Duodenal mucosa (tissue), 2 donors: Measurements from ENCODE around the gene NRN1L.
A peak's percentile ranks its signal among the peaks of the same experiment; 100 is the strongest.

Experiments used
- H3K27ac ChIP-seq: one replicate; pipeline ENCODE4 v1.7.0; 2013; ENCODE audit warnings: low read depth, low read length
- H3K27me3 ChIP-seq, 2 donors: one replicate each; pipeline ENCODE4 v1.7.0; 2013; ENCODE audit warnings: low read length in 2 of 2, control low read depth in 1 of 2; ENCODE audit not compliant: insufficient read depth in 2 of 2, control insufficient read depth in 1 of 2
- H3K36me3 ChIP-seq, 2 donors: one replicate each; pipeline ENCODE4 v1.7.0; 2013; ENCODE audit warnings: low read length in 2 of 2, control low read depth in 1 of 2; ENCODE audit not compliant: insufficient read depth in 2 of 2, control insufficient read depth in 1 of 2
- H3K4me1 ChIP-seq, 2 donors: one replicate each; pipeline ENCODE4 v1.7.0; 2013; ENCODE audit warnings: low read length in 2 of 2, control low read depth in 1 of 2; ENCODE audit not compliant: insufficient read depth in 2 of 2, control insufficient read depth in 1 of 2
- H3K4me3 ChIP-seq, 2 donors: one replicate each; pipeline ENCODE4 v1.7.0; 2013; ENCODE audit warnings: low read length in 2 of 2, low read depth in 1 of 2
- H3K9ac ChIP-seq, 2 donors: one replicate each; pipeline ENCODE4 v1.7.0; 2013; ENCODE audit warnings: low read length in 2 of 2, low read depth in 1 of 2
- H3K9me3 ChIP-seq, 2 donors: one replicate each; pipeline ENCODE4 v1.7.0; 2013; ENCODE audit warnings: low read length in 2 of 2, control low read depth in 1 of 2; ENCODE audit not compliant: control insufficient read depth in 1 of 2

Gene NRN1L

GRCh38 chr16:67846063-67846319 is 38.7 kb upstream of the NRN1L start:
- Histone ChIP-seq H3K9me3 (no peaks in the 10 kb centered on the region), H3K4me3 (peak overlapping the region; percentile 81 to 88), H3K27ac (peak overlapping the region; percentile 82), H3K9ac (peak overlapping the region; percentile 76 to 81), H3K36me3 (no peaks in the 10 kb centered on the region), H3K27me3 (no peaks in the 10 kb centered on the region), H3K4me1 (peaks cover 38 to 50% of the 10 kb centered on the region in 2 donors)

DNA sequence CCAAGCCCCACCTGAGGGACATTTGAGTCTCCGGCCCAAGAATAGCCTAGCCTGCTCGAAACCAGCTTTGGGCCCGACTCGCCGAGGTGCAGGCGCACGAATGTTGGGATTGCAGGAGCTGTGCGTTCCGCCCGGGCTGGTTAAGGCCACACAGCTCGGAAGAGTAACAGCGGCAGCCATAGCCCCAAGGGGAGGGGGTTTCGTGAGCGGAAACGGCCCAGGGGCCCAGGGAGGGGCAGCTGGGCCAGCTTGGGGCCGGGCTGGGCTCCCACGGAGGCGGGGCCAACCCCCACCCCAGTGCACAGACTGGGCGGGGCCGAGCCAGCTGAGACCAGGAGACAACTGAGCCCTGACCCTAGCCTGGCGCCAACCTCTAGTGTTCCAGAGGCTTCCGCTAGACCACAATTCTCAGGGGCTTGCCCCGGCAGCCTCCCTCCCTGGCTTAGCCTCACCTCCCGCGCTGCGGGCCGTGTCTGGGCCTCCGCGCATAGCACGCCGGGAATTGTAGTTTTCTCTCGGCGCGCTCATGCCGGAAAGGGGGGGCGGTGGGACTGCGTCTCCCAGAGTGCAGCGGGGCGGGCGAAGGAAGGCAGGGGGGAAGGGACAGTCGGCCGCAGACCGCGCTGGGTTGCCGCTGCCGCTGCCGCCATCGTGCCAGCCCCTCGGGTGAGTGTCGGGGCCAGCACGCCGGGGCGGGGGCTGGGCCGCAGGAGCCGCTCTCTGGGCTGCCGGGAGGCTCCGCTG is 38.2 kb upstream of the NRN1L start, which contains the start of gene NUTF2:
NUTF2 (plus strand) TSS at position 614 of the 744 bp plus-strand sequence. CDS start 18,198 bp downstream, outside the sequence.
- peak within 1 kb of the TSS; percentile 81 to 88 for H3K4me3 ChIP-seq
- peak within 1 kb of the TSS; percentile 82 for H3K27ac ChIP-seq
- no peaks in the 10 kb centered on the region for H3K9me3 ChIP-seq
- peak within 1 kb of the TSS; percentile 81 for H3K9ac ChIP-seq
- H3K4me1 ChIP-seq, result peaks cover 38 to 49% of the 10 kb centered on the region in 2 donors
- no peaks in the 10 kb centered on the region for H3K36me3 ChIP-seq
- H3K27me3 ChIP-seq, result no peaks in the 10 kb centered on the region

- Histone ChIP-seq H3K27me3 (no peaks in the 10 kb centered on the region), H3K36me3 (no peaks in the 10 kb centered on the region), H3K9ac (peak within 1 kb of the TSS; percentile 81), H3K9me3 (no peaks in the 10 kb centered on the region), H3K4me3 (peak within 1 kb of the TSS; percentile 81 to 88), H3K27ac (peak within 1 kb of the TSS; percentile 82), H3K4me1 (peaks cover 38 to 46% of the 10 kb centered on the region in 2 donors)
Measured at GRCh38 chr16:67847064-67847861, 37.4 kb upstream of the NRN1L start, which contains the start of gene CENPT. Gene CENPT, minus strand, starts transcription at chr16:67847693. Its CDS starts 13,834 bp downstream, at chr16:67833859.

DNA sequence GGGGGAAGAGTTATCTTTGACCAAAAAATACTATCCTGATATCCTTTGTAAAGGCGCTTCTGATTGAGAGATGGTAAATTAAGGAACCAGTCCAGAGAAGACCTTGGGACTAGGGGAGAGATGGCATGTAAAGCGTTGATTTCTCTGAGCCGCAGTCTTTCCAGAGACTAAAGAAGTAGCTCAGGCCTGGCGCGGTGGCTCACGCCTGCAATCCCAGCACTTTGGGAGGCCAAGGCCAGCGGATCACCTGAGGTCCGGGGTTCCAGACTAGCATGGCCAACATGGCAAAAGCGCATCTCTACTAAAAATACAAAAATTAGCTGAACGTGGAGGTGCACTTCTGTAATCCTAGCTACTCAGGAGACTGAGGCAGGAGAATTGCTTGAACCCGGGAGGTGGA is 36.6 kb upstream of the NRN1L start:
- Histone ChIP-seq H3K36me3 (no peaks in the 10 kb centered on the region), H3K9ac (peak overlapping the region in 1 of 2 donors; percentile 81), H3K4me1 (peaks cover 38 to 41% of the 10 kb centered on the region in 2 donors), H3K9me3 (no peaks in the 10 kb centered on the region), H3K4me3 (peak overlapping the region; percentile 81 to 88), H3K27me3 (no peaks in the 10 kb centered on the region), H3K27ac (no peak overlapping the region)

GRCh38 chr16:67853670-67854069 is 31.0 kb upstream of the NRN1L start:
- peaks cover 17 to 23% of the 10 kb centered on the region in 2 donors for H3K4me1 ChIP-seq

GRCh38 chr16:67855789-67856188 is 28.9 kb upstream of the NRN1L start:
- Histone ChIP-seq H3K4me3 (no peak overlapping the region), H3K27me3 (no peaks in the 10 kb centered on the region), H3K9ac (no peak overlapping the region), H3K36me3 (peaks cover 3 to 4% of the 10 kb centered on the region in 2 donors), H3K27ac (no peak overlapping the region), H3K9me3 (no peaks in the 10 kb centered on the region), H3K4me1 (peaks cover 17 to 26% of the 10 kb centered on the region in 2 donors)

More at GRCh38 chr16:67853670-67854069, 31.0 kb upstream of the NRN1L start:
- H3K9ac ChIP-seq, result no peak overlapping the region
- no peaks in the 10 kb centered on the region for H3K36me3 ChIP-seq
- no peaks in the 10 kb centered on the region for H3K9me3 ChIP-seq
- H3K4me3 ChIP-seq, result no peak overlapping the region
- no peaks in the 10 kb centered on the region for H3K27me3 ChIP-seq
- H3K27ac ChIP-seq, result no peak overlapping the region

DNA sequence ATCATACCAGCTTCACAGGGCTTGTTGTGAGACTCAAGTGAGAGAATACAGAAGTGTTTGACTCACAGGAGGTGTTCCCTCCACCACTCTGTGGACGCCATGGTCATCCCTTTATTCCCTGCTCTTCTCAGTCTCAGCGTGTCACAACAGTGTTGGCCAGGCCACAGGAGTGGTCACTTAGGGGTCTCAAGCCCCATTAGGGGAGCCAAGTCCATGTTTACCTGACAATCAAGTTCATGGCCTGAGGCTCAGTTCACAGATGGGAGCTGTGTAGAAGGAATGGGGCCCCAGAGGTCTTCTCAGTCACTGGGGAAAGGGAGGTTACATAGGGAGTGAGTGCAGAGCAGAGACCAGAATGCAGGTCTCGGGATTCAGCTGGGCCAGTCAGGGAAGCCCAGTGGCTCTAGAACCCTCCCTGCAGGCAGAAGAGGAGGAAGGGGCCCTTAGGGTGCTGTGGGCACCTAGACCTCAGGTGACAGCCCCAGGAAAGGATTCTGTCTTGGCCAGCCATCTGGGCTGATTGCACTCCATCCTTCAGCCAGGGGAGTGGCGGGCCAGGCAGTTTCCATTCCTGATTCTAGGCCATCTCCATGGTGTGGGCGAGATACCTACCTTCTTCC is 27.6 kb upstream of the NRN1L start:
- H3K27me3 ChIP-seq, result no peaks in the 10 kb centered on the region
- no peaks in the 10 kb centered on the region for H3K9me3 ChIP-seq
- H3K4me1 ChIP-seq, result peaks cover 17 to 26% of the 10 kb centered on the region in 2 donors
- H3K27ac ChIP-seq, result peak overlapping the region; percentile 20
- peak overlapping the region in 1 of 2 donors; percentile 21 for H3K9ac ChIP-seq
- no peak overlapping the region for H3K4me3 ChIP-seq
- peaks cover 3 to 12% of the 10 kb centered on the region in 2 donors for H3K36me3 ChIP-seq

GRCh38 chr16:67857547-67858233 is 27.0 kb upstream of the NRN1L start:
- peaks cover 17 to 26% of the 10 kb centered on the region in 2 donors for H3K4me1 ChIP-seq

GRCh38 chr16:67858500-67858899 is 26.2 kb upstream of the NRN1L start:
- peaks cover 3 to 25% of the 10 kb centered on the region in 2 donors for H3K36me3 ChIP-seq
- H3K4me1 ChIP-seq, result peaks cover 17 to 26% of the 10 kb centered on the region in 2 donors
- no peaks in the 10 kb centered on the region for H3K9me3 ChIP-seq
- H3K9ac ChIP-seq, result peak overlapping the region in 1 of 2 donors; percentile 49
- H3K27me3 ChIP-seq, result no peaks in the 10 kb centered on the region
- H3K27ac ChIP-seq, result peak overlapping the region; percentile 63
- H3K4me3 ChIP-seq, result no peak overlapping the region

More at GRCh38 chr16:67857547-67858233, 27.0 kb upstream of the NRN1L start:
- H3K9me3 ChIP-seq, result no peaks in the 10 kb centered on the region
- peak overlapping the region in 1 of 2 donors; percentile 49 for H3K9ac ChIP-seq
- peaks cover 3 to 16% of the 10 kb centered on the region in 2 donors for H3K36me3 ChIP-seq
- no peak overlapping the region for H3K4me3 ChIP-seq
- peak overlapping the region; percentile 63 for H3K27ac ChIP-seq
- no peaks in the 10 kb centered on the region for H3K27me3 ChIP-seq
